CD4-positive, CD25-positive, alpha-beta regulatory T cell (primary cell): ENCODE results near the gene ZNF24. TPM values are rescaled to one million over a fixed set of nuclear protein-coding genes. Genes with fewer than 3 reads are reported as not detected.

Experiments used
- ATAC-seq, 2 donors: fragments of 150-1000 bp; cut with Tn5 transposase; one replicate each; pipeline ENCODE4 v1.10.0; 2021; ENCODE audit warnings: low read depth in 2 of 2, moderate number of reproducible peaks in 2 of 2, moderate library complexity in 1 of 2
- DNase-seq, 3 donors: peaks; one replicate each; pipeline versions ENCODE4 v3.0.0 to v3.0.0-alpha.2; 2012 to 2022; ENCODE audit warnings: mixed read lengths in 1 of 3
- H3K27ac ChIP-seq: one replicate; pipeline ENCODE4 v1.7.0; 2013; ENCODE audit warnings: mild to moderate bottlenecking, low read length; ENCODE audit not compliant: insufficient read depth, poor library complexity, severe bottlenecking
- H3K27me3 ChIP-seq: one replicate; pipeline ENCODE4 v1.7.0; 2013; ENCODE audit warnings: low read length; ENCODE audit not compliant: control insufficient read depth, insufficient read depth
- H3K36me3 ChIP-seq: one replicate; pipeline ENCODE4 v1.7.0; 2013; ENCODE audit warnings: mild to moderate bottlenecking, low read length, moderate library complexity; ENCODE audit not compliant: control insufficient read depth, insufficient read depth
- H3K4me1 ChIP-seq: 2 replicates; pipeline ENCODE4 v1.7.0; 2013; ENCODE audit warnings: mild to moderate bottlenecking, low read length; ENCODE audit not compliant: insufficient read depth, control insufficient read depth, poor library complexity, severe bottlenecking
- H3K4me3 ChIP-seq: one replicate; pipeline ENCODE4 v1.7.0; 2013; ENCODE audit warnings: low read depth, mild to moderate bottlenecking, low read length, moderate library complexity
- H3K9me3 ChIP-seq, 2 experiments: 1 replicate in 1 of 2; 2 replicates in 1 of 2; pipeline ENCODE4 v1.7.0; 2013; ENCODE audit warnings: low read length in 2 of 2, mild to moderate bottlenecking in 1 of 2, moderate library complexity in 1 of 2; ENCODE audit not compliant: control insufficient read depth in 2 of 2
- H3K27ac Mint-ChIP-seq, 3 donors: one replicate each; pipeline ENCODE4 v1.8.0; 2020 to 2022; ENCODE audit warnings: mild to moderate bottlenecking in 3 of 3, mixed read lengths in 3 of 3, moderate library complexity in 2 of 3
- H3K27me3 Mint-ChIP-seq: one replicate; pipeline ENCODE4 v1.8.0; 2022; ENCODE audit warnings: mild to moderate bottlenecking, mixed read lengths
- H3K36me3 Mint-ChIP-seq: one replicate; pipeline ENCODE4 v1.8.0; 2020; ENCODE audit warnings: mixed read lengths
- H3K4me1 Mint-ChIP-seq, 4 donors: one replicate each; pipeline ENCODE4 v1.8.0; 2020 to 2022; ENCODE audit warnings: mixed read lengths in 4 of 4, mild to moderate bottlenecking in 1 of 4
- H3K4me3 Mint-ChIP-seq, 4 donors: one replicate each; pipeline ENCODE4 v1.8.0; 2020 to 2022; ENCODE audit warnings: mild to moderate bottlenecking in 4 of 4, mixed read lengths in 4 of 4, moderate library complexity in 3 of 4
- H3K9me3 Mint-ChIP-seq, 7 donors: one replicate each; pipeline ENCODE4 v1.8.0; 2020 to 2022; ENCODE audit warnings: mixed read lengths in 7 of 7, mild to moderate bottlenecking in 3 of 7, moderate library complexity in 2 of 7
- polyA plus RNA-seq, 4 donors: library from polyadenylated mRNA; unstranded; fragments of 300-500 nt; fragmentation: Illumina TruSeq; gene quantifications; one replicate each; pipeline ENCODE4 v1.2.3, GENCODE V29; 2021
- total RNA-seq: library from RNA; stranded (reverse); gene quantifications from one replicate; pipeline ENCODE4 v1.2.3, GENCODE V29; 2022

The ZNF24 gene
- total and polyA plus RNA-seq, 5 donors from 2014 or later = 53.9 to 96.3 (median 69.4) TPM

DNA sequence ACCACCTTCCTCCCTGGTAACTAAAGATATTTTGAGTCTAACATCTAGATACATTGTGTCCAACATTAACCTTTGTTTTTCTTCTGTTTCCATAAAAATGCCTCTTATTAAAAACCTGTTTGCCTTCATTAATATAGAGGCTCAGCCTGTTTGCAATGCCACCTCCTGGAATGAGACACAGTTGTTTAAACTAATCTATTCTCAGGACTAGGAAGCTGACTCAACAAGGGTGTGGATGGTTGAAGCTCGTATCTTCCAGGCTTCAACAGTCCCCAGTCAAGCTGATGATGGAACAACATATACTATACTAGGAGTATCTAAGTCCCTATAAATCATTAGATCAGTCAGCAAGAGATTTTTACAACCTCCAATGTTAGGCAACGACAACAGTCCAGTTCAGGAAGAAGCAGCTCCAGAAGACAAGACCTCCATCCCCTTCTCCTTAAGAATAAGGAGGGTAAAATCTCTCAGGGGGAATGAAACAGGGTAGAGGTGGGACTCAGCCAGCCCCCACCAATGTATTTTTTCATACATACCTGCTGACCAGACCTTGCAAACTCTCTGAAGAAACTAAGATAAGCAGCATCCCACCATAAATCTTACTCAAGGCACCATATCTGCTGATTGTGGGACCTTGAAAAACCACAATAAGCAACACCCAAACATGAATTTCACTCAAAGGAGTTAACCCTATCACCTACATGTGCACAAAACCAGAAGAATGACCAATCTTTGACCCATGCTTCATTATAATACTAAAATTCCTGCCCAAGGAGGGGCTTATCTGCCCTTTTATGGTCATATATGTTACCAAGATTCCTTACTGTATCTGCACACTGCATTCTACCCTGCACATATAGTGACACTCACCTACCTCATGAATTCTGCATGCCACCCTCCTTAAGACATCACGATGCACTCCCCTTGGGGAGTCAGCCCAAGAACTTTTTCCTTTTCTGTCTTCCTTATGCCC lies 21.4 kb downstream of the ZNF24 start:
- H3K27me3 Mint-ChIP-seq = peaks cover 4% of the 10 kb centered on the region
- H3K27ac Mint-ChIP-seq = no peak overlapping the region
- Histone ChIP-seq H3K4me3 (no peak overlapping the region), H3K4me1 (no peaks in the 10 kb centered on the region), H3K27me3 (no peaks in the 10 kb centered on the region), H3K36me3 (no peaks in the 10 kb centered on the region), H3K9me3 (no peaks in the 10 kb centered on the region), H3K27ac (no peak overlapping the region)
- H3K9me3 Mint-ChIP-seq = peaks cover 0 to 6% (median 3%) of the 10 kb centered on the region in 7 donors
- H3K36me3 Mint-ChIP-seq = no peaks in the 10 kb centered on the region
- ATAC-seq (no peak), DNase-seq (no peak)
- no peak overlapping the region for H3K4me3 Mint-ChIP-seq
- H3K4me1 Mint-ChIP-seq = no peaks in the 10 kb centered on the region

DNA sequence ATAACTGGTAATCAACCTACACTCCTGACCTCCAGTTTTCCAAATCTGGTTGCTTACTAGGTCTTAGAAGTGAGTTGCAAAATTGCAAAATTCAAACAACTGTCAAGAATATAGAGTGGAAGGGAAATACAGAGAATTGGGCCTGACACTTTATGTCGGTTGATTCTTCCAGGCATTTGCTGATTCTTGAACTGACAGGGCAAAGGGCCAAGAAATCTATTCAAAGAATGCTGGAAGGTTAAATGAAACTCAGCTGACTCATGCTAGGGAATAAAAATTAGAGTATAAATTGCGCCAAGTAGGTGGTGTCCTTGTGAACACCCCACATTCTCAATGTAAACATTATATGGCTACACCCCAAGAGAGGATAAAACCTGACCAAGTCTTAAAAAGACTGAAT lies 32.7 kb downstream of the ZNF24 start:
- peaks cover 18% of the 10 kb centered on the region for H3K36me3 Mint-ChIP-seq
- no peaks in the 10 kb centered on the region for H3K27me3 ChIP-seq
- H3K4me3 Mint-ChIP-seq = no peak overlapping the region
- H3K27ac Mint-ChIP-seq = no peak overlapping the region
- H3K27ac ChIP-seq = no peak overlapping the region
- H3K36me3 ChIP-seq = peaks cover 14% of the 10 kb centered on the region
- no peak overlapping the region for H3K4me3 ChIP-seq
- DNase-seq (no peak), ATAC-seq (no peak)
- no peaks in the 10 kb centered on the region for H3K27me3 Mint-ChIP-seq
- no peaks in the 10 kb centered on the region for H3K4me1 ChIP-seq
- peaks cover 76 to 90% of the 10 kb centered on the region in 2 experiments for H3K9me3 ChIP-seq
- peaks cover 3 to 63% (median 32%) of the 10 kb centered on the region in 7 donors for H3K9me3 Mint-ChIP-seq
- H3K4me1 Mint-ChIP-seq = no peaks in the 10 kb centered on the region

DNA sequence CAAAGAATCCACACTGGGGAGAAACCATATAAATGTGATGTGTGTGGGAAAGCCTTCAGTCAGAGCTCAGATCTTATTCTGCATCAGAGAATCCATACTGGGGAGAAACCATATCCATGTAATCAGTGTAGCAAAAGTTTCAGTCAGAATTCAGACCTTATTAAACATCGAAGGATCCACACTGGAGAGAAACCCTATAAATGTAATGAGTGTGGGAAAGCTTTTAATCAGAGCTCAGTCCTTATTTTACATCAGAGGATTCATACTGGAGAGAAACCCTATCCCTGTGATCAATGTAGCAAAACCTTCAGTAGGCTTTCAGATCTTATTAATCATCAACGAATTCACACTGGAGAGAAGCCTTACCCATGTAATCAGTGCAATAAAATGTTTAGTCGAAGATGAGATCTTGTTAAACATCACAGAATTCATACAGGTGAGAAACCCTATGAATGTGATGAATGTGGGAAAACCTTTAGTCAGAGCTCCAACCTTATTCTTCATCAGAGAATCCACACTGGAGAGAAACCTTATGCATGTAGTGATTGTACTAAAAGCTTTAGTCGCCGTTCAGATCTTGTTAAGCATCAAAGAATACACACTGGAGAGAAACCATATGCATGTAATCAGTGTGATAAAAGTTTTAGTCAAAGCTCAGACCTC lies 37.5 kb downstream of the ZNF24 start:
- no peaks in the 10 kb centered on the region for H3K4me1 ChIP-seq
- no peak overlapping the region for H3K27ac Mint-ChIP-seq
- peaks cover 53% of the 10 kb centered on the region for H3K36me3 ChIP-seq
- H3K36me3 Mint-ChIP-seq = peaks cover 47% of the 10 kb centered on the region
- peaks cover 1 to 79% (median 34%) of the 10 kb centered on the region in 7 donors for H3K9me3 Mint-ChIP-seq
- no peaks in the 10 kb centered on the region for H3K27me3 ChIP-seq
- peak overlapping the region in 1 of 4 donors; percentile 38 for H3K4me3 Mint-ChIP-seq
- no peak overlapping the region for H3K27ac ChIP-seq
- ATAC-seq (no peak), DNase-seq (no peak)
- H3K27me3 Mint-ChIP-seq = no peaks in the 10 kb centered on the region
- peaks cover 0 to 4% (median 0%) of the 10 kb centered on the region in 4 donors for H3K4me1 Mint-ChIP-seq
- H3K4me3 ChIP-seq = peak overlapping the region; percentile 5
- H3K9me3 ChIP-seq = peaks cover 95 to 100% of the 10 kb centered on the region in 2 experiments

GRCh38 chr18:35303610-35304009 lies 40.6 kb downstream of the ZNF24 start:
- Histone ChIP-seq H3K27ac (no peak overlapping the region), H3K36me3 (peaks cover 69% of the 10 kb centered on the region), H3K27me3 (no peaks in the 10 kb centered on the region), H3K4me3 (no peak overlapping the region), H3K9me3 (peaks cover 82 to 93% of the 10 kb centered on the region in 2 experiments), H3K4me1 (no peaks in the 10 kb centered on the region)
- H3K36me3 Mint-ChIP-seq = peaks cover 64% of the 10 kb centered on the region
- ATAC-seq (no peak), DNase-seq (no peak)
- H3K9me3 Mint-ChIP-seq = peaks cover 3 to 87% (median 33%) of the 10 kb centered on the region in 7 donors
- H3K27ac Mint-ChIP-seq = no peak overlapping the region
- peaks cover 0 to 4% (median under 1%) of the 10 kb centered on the region in 4 donors for H3K4me1 Mint-ChIP-seq
- H3K4me3 Mint-ChIP-seq = no peak overlapping the region
- no peaks in the 10 kb centered on the region for H3K27me3 Mint-ChIP-seq

- Histone ChIP-seq H3K27ac (no peak overlapping the region), H3K27me3 (no peaks in the 10 kb centered on the region), H3K4me1 (peaks cover 11% of the 10 kb centered on the region), H3K9me3 (peaks cover 26 to 27% of the 10 kb centered on the region in 2 experiments), H3K36me3 (peaks cover 60% of the 10 kb centered on the region), H3K4me3 (no peak overlapping the region)
- Mint-ChIP-seq H3K27ac (peak overlapping the region in 1 of 3 donors; percentile 5), H3K36me3 (peaks cover 81% of the 10 kb centered on the region), H3K4me1 (peaks cover 21 to 52% (median 36%) of the 10 kb centered on the region in 4 donors), H3K4me3 (peak overlapping the region in 1 of 4 donors; percentile 37), H3K27me3 (no peaks in the 10 kb centered on the region), H3K9me3 (peaks cover 0 to 26% (median 8%) of the 10 kb centered on the region in 7 donors)
- ATAC-seq (no peak), DNase-seq (no peak)
Observed at GRCh38 chr18:35296060-35296459, 48.2 kb downstream of the ZNF24 start.

DNA sequence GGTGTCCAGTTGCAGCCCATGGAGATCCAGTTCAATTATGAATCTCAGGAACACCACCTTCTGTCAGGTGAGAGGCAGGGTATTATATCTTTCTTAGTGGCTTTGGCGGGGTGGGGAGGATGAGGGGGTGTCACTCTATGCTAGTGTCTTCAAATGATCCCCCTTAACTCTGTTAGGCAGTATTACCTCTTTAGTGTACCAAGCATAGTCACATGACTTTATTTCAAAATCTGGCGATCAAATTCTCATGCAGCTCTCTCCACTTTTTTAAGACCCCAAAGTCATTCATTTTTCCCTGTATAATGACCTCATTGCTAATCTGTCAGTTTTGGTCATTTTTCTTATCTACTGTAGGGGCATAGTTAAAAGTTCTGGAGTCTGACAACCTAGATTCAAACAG lies 53.1 kb downstream of the ZNF24 start:
- DNase-seq (no peak), ATAC-seq (no peak)
- Mint-ChIP-seq H3K27me3 (peaks cover 4% of the 10 kb centered on the region), H3K4me1 (peaks cover 25 to 81% (median 63%) of the 10 kb centered on the region in 4 donors), H3K4me3 (peak overlapping the region; percentile 97 to 99 (median 98)), H3K27ac (peak overlapping the region; percentile 96 to 100 (median 98)), H3K9me3 (peaks cover 0 to 9% (median 0%) of the 10 kb centered on the region in 7 donors), H3K36me3 (peaks cover 45% of the 10 kb centered on the region)
- Histone ChIP-seq H3K27ac (peak overlapping the region; percentile 48), H3K4me3 (peak overlapping the region; percentile 99), H3K9me3 (peaks cover 0 to 4% of the 10 kb centered on the region in 2 experiments), H3K27me3 (no peaks in the 10 kb centered on the region), H3K36me3 (peaks cover 28% of the 10 kb centered on the region), H3K4me1 (peaks cover 26% of the 10 kb centered on the region)

GRCh38 chr18:35290094-35290735 lies 54.0 kb downstream of the ZNF24 start, which contains the start of gene ZSCAN30:
Gene ZSCAN30, minus strand, starts transcription at chr18:35290229. Its CDS starts 25,877 bp downstream, at chr18:35264352.
- Histone ChIP-seq H3K27me3 (no peaks in the 10 kb centered on the region), H3K9me3 (peaks cover 4 to 8% of the 10 kb centered on the region in 2 experiments), H3K4me3 (peak within 1 kb of the TSS; percentile 99), H3K36me3 (peaks cover 19% of the 10 kb centered on the region), H3K27ac (peak within 1 kb of the TSS; percentile 77), H3K4me1 (peaks cover 26% of the 10 kb centered on the region)
- Mint-ChIP-seq H3K4me1 (peaks cover 21 to 72% (median 60%) of the 10 kb centered on the region in 4 donors), H3K9me3 (peaks cover 0 to 13% (median 3%) of the 10 kb centered on the region in 7 donors), H3K4me3 (peak within 1 kb of the TSS; percentile 97 to 99 (median 98)), H3K27ac (peak within 1 kb of the TSS; percentile 96 to 100 (median 98)), H3K36me3 (peaks cover 42% of the 10 kb centered on the region), H3K27me3 (peaks cover 4% of the 10 kb centered on the region)
- ATAC-seq (peak; percentile 96 to 97), DNase-seq (peak; percentile 89 to 98 (median 93))
